Stimulated activated memory B cell treated with anti-CD40 and anti-IgM and Interleukin-4, amounts not matched to agents 10 μg/mL and 1 μg/mL and 100 μg/mL, for 72 hours (primary cell): ENCODE results near the gene BMPER.

Source experiments
- ATAC-seq: fragments of 150-1000 bp; cut with Tn5 transposase; 2 replicates; pipeline ENCODE4 v1.10.0; 2021
- H3K27ac Mint-ChIP-seq: one replicate; pipeline ENCODE4 v1.8.0; 2022; ENCODE audit warnings: mild to moderate bottlenecking, mixed read lengths
- H3K27me3 Mint-ChIP-seq: one replicate; pipeline ENCODE4 v1.8.0; 2022; ENCODE audit warnings: mixed read lengths
- H3K36me3 Mint-ChIP-seq: one replicate; pipeline ENCODE4 v1.8.0; 2022; ENCODE audit warnings: mixed read lengths
- H3K4me1 Mint-ChIP-seq: one replicate; pipeline ENCODE4 v1.8.0; 2022; ENCODE audit warnings: mixed read lengths
- H3K4me3 Mint-ChIP-seq: one replicate; pipeline ENCODE4 v1.8.0; 2022; ENCODE audit warnings: mild to moderate bottlenecking, moderate library complexity, mixed read lengths
- H3K9me3 Mint-ChIP-seq: one replicate; pipeline ENCODE4 v1.8.0; 2022; ENCODE audit warnings: mixed read lengths

The BMPER gene

DNA sequence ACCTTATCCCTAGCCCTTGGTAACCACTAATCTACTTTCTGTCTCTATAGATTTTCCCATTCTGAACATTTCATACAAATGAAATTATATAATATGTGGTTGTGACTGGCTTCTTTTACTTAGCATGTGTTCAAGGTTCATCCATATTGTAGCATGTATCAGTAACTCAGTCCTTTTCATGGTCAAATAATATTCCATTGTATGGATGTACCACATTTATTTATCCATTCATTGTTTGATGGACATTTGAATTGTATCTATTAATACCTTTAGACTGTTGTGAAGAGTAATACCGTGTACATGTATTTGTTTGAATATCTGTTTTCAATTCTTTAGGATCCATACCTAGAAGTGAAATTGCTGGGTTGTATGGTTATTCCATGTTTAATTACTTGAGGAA, 210.2 kb downstream of the BMPER start:
- no peaks in the 10 kb centered on the region for H3K36me3 Mint-ChIP-seq
- H3K27me3 Mint-ChIP-seq: no peaks in the 10 kb centered on the region
- no peak for ATAC-seq
- peaks cover 10% of the 10 kb centered on the region for H3K9me3 Mint-ChIP-seq
- no peaks in the 10 kb centered on the region for H3K4me1 Mint-ChIP-seq
- no peak overlapping the region for H3K4me3 Mint-ChIP-seq
- H3K27ac Mint-ChIP-seq: no peak overlapping the region

DNA sequence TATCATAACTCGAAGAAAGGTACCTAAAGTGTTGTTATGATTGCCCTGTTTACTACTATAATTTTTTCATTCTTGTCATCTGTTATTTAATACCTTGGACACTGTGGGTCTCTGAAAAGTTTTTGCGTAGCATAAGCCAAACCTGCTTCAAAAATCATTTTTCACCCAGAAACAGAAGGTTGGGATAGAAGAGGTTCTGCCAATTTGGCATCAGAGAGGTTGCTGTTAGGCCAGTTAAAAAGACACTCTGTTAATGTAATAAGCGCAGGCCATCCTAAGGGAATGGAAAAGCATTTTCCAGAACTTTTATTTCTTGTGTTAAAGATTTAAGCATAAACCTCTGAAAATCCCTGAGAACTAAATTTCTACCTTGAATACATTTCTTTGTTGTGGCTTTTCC, 212.2 kb downstream of the BMPER start:
- no peak overlapping the region for H3K27ac Mint-ChIP-seq
- H3K36me3 Mint-ChIP-seq: no peaks in the 10 kb centered on the region
- no peaks in the 10 kb centered on the region for H3K27me3 Mint-ChIP-seq
- peaks cover 10% of the 10 kb centered on the region for H3K9me3 Mint-ChIP-seq
- no peak for ATAC-seq
- no peak overlapping the region for H3K4me3 Mint-ChIP-seq
- H3K4me1 Mint-ChIP-seq: no peaks in the 10 kb centered on the region

DNA sequence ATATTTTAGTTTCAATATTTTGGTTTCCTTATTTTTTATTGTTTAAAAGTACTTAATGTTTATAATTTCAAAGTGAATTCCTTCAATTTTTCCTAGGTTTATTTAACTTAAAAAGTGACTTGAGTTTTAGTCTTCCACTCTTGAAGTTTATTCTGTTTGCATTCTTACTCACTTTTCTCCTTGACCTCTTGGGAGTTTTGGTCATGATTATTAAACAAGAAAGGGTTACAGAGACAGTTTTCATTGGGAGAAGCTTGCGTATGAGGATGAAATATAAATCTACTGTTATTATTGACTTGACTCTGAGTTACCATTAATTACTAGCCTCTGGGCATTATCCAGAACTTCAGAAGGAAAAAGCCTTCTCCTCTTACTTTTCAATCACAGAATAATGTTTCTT, 216.0 kb downstream of the BMPER start:
- no peaks in the 10 kb centered on the region for H3K36me3 Mint-ChIP-seq
- H3K27ac Mint-ChIP-seq: no peak overlapping the region
- H3K4me1 Mint-ChIP-seq: no peaks in the 10 kb centered on the region
- no peaks in the 10 kb centered on the region for H3K27me3 Mint-ChIP-seq
- no peak for ATAC-seq
- H3K4me3 Mint-ChIP-seq: no peak overlapping the region
- H3K9me3 Mint-ChIP-seq: peaks cover 12% of the 10 kb centered on the region

DNA sequence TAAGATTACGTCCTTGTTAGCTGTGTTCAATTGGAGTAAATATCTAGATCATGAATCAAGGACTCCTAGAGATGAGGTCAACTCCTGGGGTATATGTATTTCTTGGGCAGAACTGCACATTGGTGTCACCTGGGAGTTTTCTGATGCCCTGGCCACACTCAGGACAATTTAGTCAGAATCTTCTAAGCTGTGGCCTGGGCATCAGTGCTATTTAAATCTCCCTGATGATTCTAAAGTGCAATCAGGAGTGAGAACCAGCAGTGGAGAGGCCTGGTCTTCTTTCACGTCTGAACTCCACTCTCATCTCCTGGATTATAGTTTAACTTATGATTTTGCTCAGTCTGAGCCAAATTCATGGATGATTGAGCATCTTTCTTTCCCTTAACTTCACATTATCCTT, 218.0 kb downstream of the BMPER start:
- Mint-ChIP-seq H3K4me1 (no peaks in the 10 kb centered on the region), H3K27me3 (no peaks in the 10 kb centered on the region), H3K36me3 (no peaks in the 10 kb centered on the region), H3K9me3 (peaks cover 21% of the 10 kb centered on the region), H3K4me3 (no peak overlapping the region), H3K27ac (no peak overlapping the region)
- no peak for ATAC-seq

DNA sequence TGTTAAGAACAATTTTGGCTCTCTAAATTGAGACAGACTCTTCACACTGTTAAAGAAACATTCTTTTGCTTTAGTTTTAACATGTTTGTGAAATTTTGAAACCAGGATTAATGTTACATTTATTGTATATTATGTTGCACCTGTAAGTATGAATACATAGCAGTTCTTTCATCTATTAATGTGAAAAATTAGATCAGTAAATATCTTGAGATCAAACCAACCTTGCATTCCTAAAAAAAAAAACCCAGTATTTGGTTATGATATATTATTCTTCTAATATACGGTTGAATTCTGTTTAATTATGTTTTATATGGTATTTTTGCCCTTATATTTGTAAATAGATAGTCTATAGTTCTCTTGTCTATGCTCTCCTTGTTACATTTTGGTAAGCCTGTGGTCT, 219.4 kb downstream of the BMPER start:
- Mint-ChIP-seq H3K4me3 (no peak overlapping the region), H3K27ac (no peak overlapping the region), H3K36me3 (no peaks in the 10 kb centered on the region), H3K27me3 (no peaks in the 10 kb centered on the region), H3K9me3 (peaks cover 18% of the 10 kb centered on the region), H3K4me1 (no peaks in the 10 kb centered on the region)
- no peak for ATAC-seq

DNA sequence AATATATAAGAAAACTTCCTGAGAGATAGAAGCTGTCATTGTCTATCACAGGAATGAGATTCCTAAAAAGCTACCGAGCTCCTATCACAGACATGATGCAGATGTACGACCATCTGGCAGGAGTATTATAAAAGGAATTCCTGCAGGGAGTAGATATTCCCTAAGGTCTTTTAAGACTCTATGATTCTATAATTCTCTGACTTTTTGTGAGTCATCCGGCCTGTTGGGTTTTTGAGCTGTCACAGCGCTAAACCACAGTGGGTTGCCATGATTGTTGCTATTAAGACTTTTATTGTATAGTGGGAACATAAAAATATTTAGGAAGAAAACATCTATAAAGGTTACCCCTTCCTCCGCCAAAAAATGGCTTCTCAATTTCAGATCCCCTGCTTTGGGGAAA, 223.4 kb downstream of the BMPER start:
- Mint-ChIP-seq H3K36me3 (no peaks in the 10 kb centered on the region), H3K27me3 (no peaks in the 10 kb centered on the region), H3K4me3 (no peak overlapping the region), H3K4me1 (no peaks in the 10 kb centered on the region), H3K9me3 (peaks cover 23% of the 10 kb centered on the region), H3K27ac (no peak overlapping the region)
- no peak for ATAC-seq

DNA sequence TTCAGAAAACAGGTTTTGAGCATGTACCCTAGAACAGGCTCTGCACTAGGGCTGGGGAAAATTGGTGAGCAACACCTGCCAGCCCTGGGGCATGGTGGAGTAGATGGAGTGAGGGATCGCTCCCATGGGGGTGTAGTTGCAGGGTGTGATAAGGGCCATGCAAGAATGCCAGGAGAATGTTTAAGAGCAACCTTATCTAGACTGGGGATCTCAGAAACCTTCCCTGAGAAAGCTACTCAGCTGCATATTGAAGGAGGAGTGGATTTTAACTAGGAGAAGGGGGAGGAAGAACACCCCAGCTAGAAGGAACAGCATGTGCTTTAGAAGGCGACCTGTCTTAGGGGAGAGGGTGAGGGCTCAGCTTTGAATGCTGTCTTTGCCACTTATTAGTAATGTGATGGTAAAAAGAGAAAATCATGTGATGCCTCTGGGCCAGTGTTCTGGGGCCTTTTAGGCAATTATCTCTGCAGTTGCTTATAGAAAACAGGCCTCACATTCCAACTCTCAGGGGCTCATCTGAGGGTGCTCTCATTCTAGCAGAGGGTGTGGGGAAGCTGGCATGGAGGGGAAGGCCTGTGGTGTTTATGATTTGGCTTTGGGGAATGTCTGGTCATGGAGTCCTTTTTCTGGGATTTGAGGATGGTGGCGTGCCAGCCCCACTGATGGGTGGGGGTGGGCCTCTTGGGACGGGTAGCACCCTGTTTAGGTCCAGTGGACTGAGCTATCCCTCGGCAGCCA, 225.4 kb downstream of the BMPER start:
- H3K4me3 Mint-ChIP-seq: no peak overlapping the region
- ATAC-seq: no peak

DNA sequence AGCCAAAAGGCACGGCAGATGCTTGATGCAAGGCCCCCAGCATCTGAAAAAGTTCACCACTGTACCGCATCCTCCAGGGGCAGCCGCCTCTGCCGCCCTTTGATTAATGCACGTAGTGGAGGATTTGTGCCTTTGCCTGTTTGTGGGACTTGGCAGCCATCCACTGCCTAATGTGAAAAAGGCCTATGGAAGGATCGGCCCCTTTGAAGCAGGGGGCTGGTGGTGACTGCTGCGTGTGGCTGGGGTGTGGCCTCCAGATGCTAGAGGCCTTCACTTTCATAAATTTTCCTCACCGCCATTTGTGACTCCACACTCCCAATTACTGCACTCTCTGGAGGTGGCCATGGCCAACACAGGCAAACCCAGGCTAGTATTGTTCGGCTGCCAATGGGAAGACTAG, 226.0 kb downstream of the BMPER start:
- Mint-ChIP-seq H3K4me3 (no peak overlapping the region), H3K27ac (no peak overlapping the region), H3K36me3 (no peaks in the 10 kb centered on the region), H3K9me3 (peaks cover 13% of the 10 kb centered on the region), H3K27me3 (no peaks in the 10 kb centered on the region), H3K4me1 (no peaks in the 10 kb centered on the region)
- no peak for ATAC-seq

More for the DNA sequence above, 225.4 kb downstream of the BMPER start:
- Mint-ChIP-seq H3K36me3 (no peaks in the 10 kb centered on the region), H3K27ac (no peak overlapping the region), H3K27me3 (no peaks in the 10 kb centered on the region), H3K4me1 (no peaks in the 10 kb centered on the region), H3K9me3 (peaks cover 17% of the 10 kb centered on the region)

DNA sequence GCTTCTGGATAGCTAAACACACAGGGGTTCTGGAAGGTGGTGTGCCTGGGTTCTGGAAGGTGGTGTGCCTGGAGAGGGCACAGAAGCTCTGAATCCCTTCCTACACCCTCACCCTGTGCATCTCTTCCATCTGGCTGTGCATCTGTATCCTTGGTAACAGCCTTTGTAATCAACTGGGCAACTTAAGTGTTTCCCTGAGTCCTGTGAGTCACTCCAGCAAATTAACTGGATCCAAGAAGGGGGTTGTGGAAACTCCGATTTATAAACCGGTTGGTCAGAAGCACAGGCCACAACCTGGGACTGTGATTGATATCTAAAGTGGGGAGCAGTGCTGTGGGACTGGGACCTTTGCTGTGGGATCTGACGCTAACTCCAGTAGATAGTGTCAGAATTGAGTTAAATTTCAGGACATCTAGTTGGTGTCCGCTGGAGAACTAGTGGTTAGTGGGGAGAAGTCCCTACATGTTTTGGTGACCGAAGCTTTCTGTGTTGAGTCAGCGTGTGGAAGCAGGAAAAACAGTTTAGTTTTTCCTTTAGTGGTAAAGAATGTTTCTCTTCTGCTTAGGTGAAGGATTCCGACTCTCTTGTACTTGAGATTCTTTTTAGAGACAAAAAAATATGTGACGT, 228.1 kb downstream of the BMPER start:
- Mint-ChIP-seq H3K27me3 (no peaks in the 10 kb centered on the region), H3K4me1 (no peaks in the 10 kb centered on the region)
- ATAC-seq: no peak

DNA sequence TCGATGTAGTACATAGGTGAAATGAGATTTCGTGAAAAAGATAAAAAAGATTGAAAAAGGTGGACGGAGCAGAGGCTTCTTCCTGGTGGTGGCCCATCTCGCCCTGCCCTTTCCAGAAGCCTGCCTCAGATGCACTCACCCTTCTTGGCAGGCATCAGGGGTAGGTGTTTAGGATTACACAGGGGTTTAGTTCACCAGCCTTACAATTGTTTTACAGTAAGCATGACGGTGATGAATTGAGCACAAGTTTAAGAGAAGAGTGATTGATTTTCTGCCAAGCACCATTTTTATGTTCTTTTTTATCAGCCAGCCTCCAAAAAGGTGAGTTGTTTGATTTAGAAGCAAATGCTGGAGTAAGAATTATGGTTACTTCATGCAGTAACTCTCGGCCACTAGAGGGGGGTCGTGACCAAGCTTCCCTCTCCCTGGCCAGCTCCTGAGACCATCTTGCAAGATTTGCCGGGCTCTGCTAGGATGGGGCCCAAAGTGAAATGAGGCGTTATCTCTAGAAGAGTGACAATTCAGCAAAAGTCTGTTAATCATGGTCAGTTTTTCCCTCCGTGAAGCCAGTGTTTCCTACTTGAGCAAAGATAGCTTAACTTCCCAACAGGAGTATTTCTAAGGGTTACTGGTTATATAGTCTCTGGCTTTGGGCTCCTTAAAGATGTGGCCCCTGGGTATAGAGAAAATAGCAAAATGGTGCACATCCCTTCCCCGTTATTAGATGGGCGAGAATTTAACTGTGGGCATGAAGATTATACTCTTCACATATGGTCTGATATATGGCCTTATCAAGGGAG, 228.8 kb downstream of the BMPER start:
- no peaks in the 10 kb centered on the region for H3K36me3 Mint-ChIP-seq
- no peaks in the 10 kb centered on the region for H3K4me1 Mint-ChIP-seq
- H3K4me3 Mint-ChIP-seq: no peak overlapping the region
- peaks cover 4% of the 10 kb centered on the region for H3K9me3 Mint-ChIP-seq
- ATAC-seq: no peak
- no peak overlapping the region for H3K27ac Mint-ChIP-seq
- no peaks in the 10 kb centered on the region for H3K27me3 Mint-ChIP-seq

More for the DNA sequence above, 228.1 kb downstream of the BMPER start:
- Mint-ChIP-seq H3K27ac (no peak overlapping the region), H3K9me3 (peaks cover 4% of the 10 kb centered on the region), H3K4me3 (no peak overlapping the region), H3K36me3 (no peaks in the 10 kb centered on the region)

DNA sequence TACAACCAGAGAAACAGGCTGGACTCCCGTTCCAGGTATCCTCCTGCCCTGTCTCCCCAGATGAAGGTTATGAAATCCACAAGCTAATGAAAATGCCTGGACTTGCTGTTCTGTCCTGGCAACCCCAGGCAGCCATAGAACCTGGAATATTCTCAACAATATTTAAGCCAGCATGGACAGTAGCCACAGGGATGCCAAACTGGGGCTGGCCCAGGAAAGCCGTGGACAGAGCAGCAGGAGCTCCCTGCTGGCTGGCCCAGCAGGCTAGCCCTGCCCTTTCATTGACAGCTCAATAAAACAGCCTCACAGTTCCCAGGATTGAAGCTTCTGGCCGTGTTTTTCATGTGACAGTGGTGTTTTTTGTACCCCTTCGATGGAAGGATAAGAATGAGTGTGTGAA, 230.6 kb downstream of the BMPER start:
- Mint-ChIP-seq H3K27me3 (no peaks in the 10 kb centered on the region), H3K9me3 (no peaks in the 10 kb centered on the region), H3K36me3 (no peaks in the 10 kb centered on the region), H3K27ac (no peak overlapping the region), H3K4me3 (no peak overlapping the region), H3K4me1 (no peaks in the 10 kb centered on the region)
- ATAC-seq: no peak

DNA sequence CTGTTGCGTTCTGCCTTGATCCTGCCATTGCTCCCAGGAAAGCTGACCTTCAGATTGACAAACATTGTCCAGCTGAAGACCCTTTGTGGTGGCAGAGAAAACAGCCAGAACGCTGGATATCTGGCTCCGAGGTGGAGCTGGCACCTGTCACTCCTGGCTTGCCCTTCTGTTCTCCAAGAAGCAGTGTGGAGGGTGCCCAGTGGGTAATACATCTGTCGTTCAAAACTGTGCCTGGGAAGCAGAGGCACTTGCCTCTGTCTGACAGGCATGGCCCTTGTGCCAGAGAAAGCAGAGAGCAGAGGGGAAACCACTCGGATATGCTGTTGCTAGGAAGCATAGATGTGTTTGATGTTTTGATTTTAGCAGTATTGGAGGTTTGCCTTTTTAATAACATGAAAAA, 231.4 kb downstream of the BMPER start:
- no peak overlapping the region for H3K4me3 Mint-ChIP-seq

DNA sequence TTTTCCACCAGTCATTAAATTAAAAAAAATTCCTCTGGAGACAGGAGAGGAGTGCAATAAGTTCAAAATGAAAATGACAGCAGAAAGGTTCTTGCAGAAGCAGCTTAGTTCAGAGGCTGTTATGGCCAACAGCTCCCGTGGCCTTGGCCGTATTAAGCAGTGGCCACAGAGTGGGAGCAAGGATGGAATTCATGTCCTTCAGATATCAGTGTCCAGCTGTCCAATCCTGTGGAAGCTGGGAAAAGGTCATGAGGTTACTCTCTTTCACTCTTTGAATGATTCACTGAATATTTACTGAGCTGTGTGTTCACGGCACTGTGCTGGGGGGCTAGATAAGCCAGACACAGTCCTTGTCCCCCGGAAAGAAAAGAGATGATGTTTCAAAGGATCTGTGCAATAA, 231.8 kb downstream of the BMPER start:
- Mint-ChIP-seq H3K27ac (no peak overlapping the region), H3K9me3 (no peaks in the 10 kb centered on the region), H3K27me3 (no peaks in the 10 kb centered on the region), H3K36me3 (no peaks in the 10 kb centered on the region), H3K4me1 (no peaks in the 10 kb centered on the region), H3K4me3 (no peak overlapping the region)
- ATAC-seq: no peak

More for the DNA sequence above, 231.4 kb downstream of the BMPER start:
- H3K27me3 Mint-ChIP-seq: no peaks in the 10 kb centered on the region
- H3K9me3 Mint-ChIP-seq: no peaks in the 10 kb centered on the region
- no peak for ATAC-seq
- no peaks in the 10 kb centered on the region for H3K36me3 Mint-ChIP-seq
- no peak overlapping the region for H3K27ac Mint-ChIP-seq
- H3K4me1 Mint-ChIP-seq: no peaks in the 10 kb centered on the region

DNA sequence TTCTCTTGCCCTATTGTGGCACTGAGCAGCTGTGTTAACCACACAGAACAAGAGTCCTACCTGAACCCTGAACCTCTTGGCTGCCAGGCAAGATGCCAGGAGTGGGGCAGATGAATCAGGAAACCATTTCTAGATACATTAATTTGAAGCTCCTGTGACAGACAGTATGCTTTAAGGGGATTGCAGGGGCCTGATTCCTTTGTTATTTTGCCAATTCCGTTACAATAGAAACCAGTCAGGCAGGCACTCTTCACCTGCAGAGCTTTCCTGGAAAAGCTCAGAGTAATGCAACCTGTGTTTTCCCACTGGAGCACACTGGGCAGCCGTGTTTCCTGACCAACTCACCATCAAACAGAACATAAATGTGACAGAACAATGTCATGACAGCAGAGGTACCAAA, 233.1 kb downstream of the BMPER start:
- no peak for ATAC-seq
- no peaks in the 10 kb centered on the region for H3K4me1 Mint-ChIP-seq
- H3K4me3 Mint-ChIP-seq: no peak overlapping the region
- no peaks in the 10 kb centered on the region for H3K27me3 Mint-ChIP-seq
- no peaks in the 10 kb centered on the region for H3K36me3 Mint-ChIP-seq
- H3K9me3 Mint-ChIP-seq: no peaks in the 10 kb centered on the region
- no peak overlapping the region for H3K27ac Mint-ChIP-seq

DNA sequence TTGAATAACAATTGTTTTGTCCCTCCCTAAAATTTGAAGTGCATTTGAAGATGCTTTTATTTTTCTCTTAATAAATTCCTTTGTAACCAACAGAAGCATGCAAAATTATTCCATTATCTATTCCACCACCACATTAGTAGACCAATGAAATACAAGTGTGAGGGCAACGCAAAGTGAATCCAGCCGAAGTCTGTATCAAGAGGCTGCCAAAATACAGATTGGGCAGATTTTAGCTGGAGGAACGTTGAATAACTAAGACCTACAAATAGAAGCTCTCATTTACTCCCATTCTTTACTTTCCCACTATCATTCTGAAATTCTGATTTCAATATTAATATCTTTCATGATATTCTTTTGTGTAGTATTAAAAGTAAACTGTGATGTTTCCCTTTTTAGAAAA, 233.7 kb downstream of the BMPER start:
- Mint-ChIP-seq H3K27ac (no peak overlapping the region), H3K4me3 (no peak overlapping the region), H3K36me3 (no peaks in the 10 kb centered on the region), H3K27me3 (no peaks in the 10 kb centered on the region), H3K9me3 (peaks cover 3% of the 10 kb centered on the region), H3K4me1 (no peaks in the 10 kb centered on the region)
- no peak for ATAC-seq

DNA sequence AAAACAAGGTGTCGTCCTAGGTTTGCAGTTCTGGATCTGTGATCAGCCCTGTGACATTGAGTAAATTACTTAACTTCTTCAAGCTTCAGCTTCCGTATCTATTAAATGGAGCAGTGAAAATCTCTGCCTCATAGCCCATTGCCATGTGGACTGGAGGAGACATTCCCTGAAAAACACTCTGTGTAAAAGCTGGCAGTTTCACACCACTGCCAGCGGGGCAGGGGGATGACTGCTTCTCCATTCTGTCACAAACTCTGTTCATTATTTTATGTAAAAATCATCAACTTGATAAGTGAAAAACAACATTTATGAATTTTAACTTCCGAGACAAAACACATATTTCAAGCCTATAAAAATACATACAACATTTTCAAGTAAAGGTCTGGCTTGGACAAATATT, 234.7 kb downstream of the BMPER start:
- Mint-ChIP-seq H3K36me3 (no peaks in the 10 kb centered on the region), H3K9me3 (peaks cover 7% of the 10 kb centered on the region), H3K27ac (no peak overlapping the region), H3K4me1 (no peaks in the 10 kb centered on the region), H3K4me3 (no peak overlapping the region), H3K27me3 (no peaks in the 10 kb centered on the region)
- ATAC-seq: no peak
